Thoracic aorta (tissue), 2 donors: ENCODE results near the gene SPI1. TPM values are rescaled to one million over a fixed set of nuclear protein-coding genes. Genes with fewer than 3 reads are reported as not detected.
A peak's percentile ranks its signal among the peaks of the same experiment; 100 is the strongest.

ENCODE experiments used
- ATAC-seq: fragments of 150-250 bp; one replicate; pipeline ENCODE4 v1.8.0; 2017; ENCODE audit warnings: low read depth; ENCODE audit not compliant: insufficient number of reproducible peaks, low FRiP score
- DNase-seq: peaks from one replicate; pipeline ENCODE4 v3.0.0-alpha.2; 2020; ENCODE audit warnings: low spot score
- H3K27ac ChIP-seq, 2 donors: fragments of 200-600 bp; sonication (generic); 1 replicate in 1 of 2; 2 replicates in 1 of 2; pipeline ENCODE4 v1.5.1; 2016; ENCODE audit warnings: mild to moderate bottlenecking in 2 of 2, moderate library complexity in 2 of 2
- H3K27me3 ChIP-seq: fragments of 200-600 bp; sonication (generic); replicated peaks from 2 replicates; pipeline ENCODE4 v1.6.0; 2016; ENCODE audit warnings: mild to moderate bottlenecking; ENCODE audit not compliant: insufficient read depth
- H3K36me3 ChIP-seq: fragments of 200-600 bp; sonication (generic); one replicate; pipeline ENCODE4 v1.5.1; 2016
- H3K4me1 ChIP-seq, 2 donors: fragments of 200-600 bp; sonication (generic); 1 replicate in 1 of 2; 2 replicates in 1 of 2; pipeline versions ENCODE4 v1.5.1 to v1.6.0; 2016; ENCODE audit warnings: low read depth in 2 of 2, mild to moderate bottlenecking in 1 of 2; ENCODE audit not compliant: control insufficient read depth in 1 of 2
- H3K4me3 ChIP-seq: fragments of 200-600 bp; sonication (generic); 2 replicates; pipeline ENCODE4 v1.5.1; 2016; ENCODE audit warnings: mild to moderate bottlenecking
- H3K9me3 ChIP-seq: fragments of 200-600 bp; sonication (generic); 2 replicates; pipeline ENCODE4 v1.5.1; 2016
- CTCF ChIP-seq: fragments of 200-600 bp; sonication (generic); IDR thresholded peaks from one replicate; pipeline ENCODE4 v1.5.1; 2019; ENCODE audit warnings: antibody characterized with exemption
- total RNA-seq, 2 donors: library from RNA; depleted of rRNA; stranded (reverse); fragments of >200 nt; gene quantifications; one replicate each; pipeline versions ENCODE4 v1.1.0 to v1.2.3, GENCODE V29; 2016

Gene SPI1
- total RNA-seq, 2 donors from 2014 or later: 35.0 to 44.4 TPM

- peak overlapping the region in 1 of 2 donors; percentile 57 for H3K27ac ChIP-seq
- no peak for DNase-seq
- no peaks in the 10 kb centered on the region for H3K9me3 ChIP-seq
- H3K4me3 ChIP-seq: peak overlapping the region; percentile 67
- H3K36me3 ChIP-seq: no peaks in the 10 kb centered on the region
- ATAC-seq: no peak
- no peaks in the 10 kb centered on the region for H3K27me3 ChIP-seq
- no peak for TF ChIP-seq CTCF
- H3K4me1 ChIP-seq: no peaks in the 10 kb centered on the region
Observed at GRCh38 chr11:47377571-47378009, 757 bp downstream of the SPI1 start.

- no peaks in the 10 kb centered on the region for H3K4me1 ChIP-seq
- H3K36me3 ChIP-seq: no peaks in the 10 kb centered on the region
- DNase-seq (no peak), ATAC-seq (no peak)
- H3K27ac ChIP-seq: peak overlapping the region in 1 of 2 donors; percentile 57
- no peaks in the 10 kb centered on the region for H3K9me3 ChIP-seq
- peak overlapping the region; percentile 67 for H3K4me3 ChIP-seq
- no peaks in the 10 kb centered on the region for H3K27me3 ChIP-seq
- TF ChIP-seq CTCF: no peak
Observed at GRCh38 chr11:47376525-47377371, 1.6 kb downstream of the SPI1 start.

GRCh38 chr11:47376107-47376524 is 2.2 kb downstream of the SPI1 start:
- no peak for TF ChIP-seq CTCF
- DNase-seq (no peak), ATAC-seq (no peak)
- no peaks in the 10 kb centered on the region for H3K4me1 ChIP-seq
- peak overlapping the region in 1 of 2 donors; percentile 57 for H3K27ac ChIP-seq
- no peaks in the 10 kb centered on the region for H3K27me3 ChIP-seq
- H3K4me3 ChIP-seq: peak overlapping the region; percentile 67
- no peaks in the 10 kb centered on the region for H3K36me3 ChIP-seq
- no peaks in the 10 kb centered on the region for H3K9me3 ChIP-seq

- H3K36me3 ChIP-seq: no peaks in the 10 kb centered on the region
- H3K4me3 ChIP-seq: peak overlapping the region; percentile 67
- H3K4me1 ChIP-seq: no peaks in the 10 kb centered on the region
- H3K27me3 ChIP-seq: no peaks in the 10 kb centered on the region
- no peak overlapping the region for H3K27ac ChIP-seq
- no peak for TF ChIP-seq CTCF
- no peak for ATAC-seq
- H3K9me3 ChIP-seq: no peaks in the 10 kb centered on the region
- DNase-seq: no peak
Observed at GRCh38 chr11:47375546-47376085, 2.7 kb downstream of the SPI1 start.

DNA sequence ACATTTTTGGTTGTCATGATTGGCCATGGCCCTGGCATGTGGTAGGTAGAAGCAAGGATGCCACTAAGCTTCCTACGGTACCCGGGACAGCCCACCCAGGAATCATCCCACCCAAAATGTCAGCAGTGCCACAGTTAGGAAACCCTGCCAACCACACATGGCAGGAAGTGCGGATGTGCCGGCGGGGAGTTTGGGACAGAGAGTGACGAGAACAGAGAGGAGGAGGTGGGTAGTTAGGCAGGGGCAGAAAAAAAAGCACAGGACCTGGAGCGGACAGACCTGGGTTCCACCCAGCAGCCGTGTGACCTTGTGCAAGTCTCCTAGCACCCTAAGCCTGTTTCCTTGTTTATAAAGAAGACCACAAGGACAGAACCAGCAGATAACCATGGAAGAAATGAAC is 3.3 kb downstream of the SPI1 start:
- TF ChIP-seq CTCF: no peak
- Histone ChIP-seq H3K36me3 (no peaks in the 10 kb centered on the region), H3K4me1 (no peaks in the 10 kb centered on the region), H3K4me3 (peak overlapping the region; percentile 67), H3K9me3 (no peaks in the 10 kb centered on the region), H3K27ac (no peak overlapping the region), H3K27me3 (no peaks in the 10 kb centered on the region)
- DNase-seq (no peak), ATAC-seq (no peak)
